Measurements from ENCODE around the gene DTX2.
"Not testable (repeated sequence)": the region's sequence is repeated elsewhere in the genome, so short reads cannot be mapped to it uniquely, and the experiment has no call there.

- TF ChIP-seq POLR2AphosphoS5 (IDR thresholded peaks at IDR 0.05); TAF1 (IDR thresholded peaks at IDR 0.05; ENCODE audit: low read depth); CTCF (IDR thresholded peaks at IDR 0.05; ENCODE audit: poor library complexity, severe bottlenecking); EP300 (conservative IDR thresholded peaks at IDR 0.05; ENCODE audit: poor library complexity, severe bottlenecking): not testable (repeated sequence)
These were observed 40.7 kb downstream of the DTX2 start for GRCh38 chr7:76502224-76502623.
